ENCODE results near the gene USH1C. TPM values are rescaled to one million over a fixed set of nuclear protein-coding genes. Genes with fewer than 3 reads are reported as not detected.

Gene USH1C
- total and polyA plus RNA-seq, 2 of the 4 experiments (the other 2 are of a cell fraction) = not detected

GRCh38 chr11:17476317-17477083 is 67.7 kb downstream of the USH1C start, which contains the start of gene ABCC8:
ABCC8 (minus strand) TSS chr11:17476845; CDS start chr11:17476776, 69 bp downstream.
- TF ChIP-seq CEBPB (IDR thresholded peaks at IDR 0.05; ENCODE audit: low read depth, low read length) = no peak
- no peak for TF ChIP-seq CHD1 (IDR thresholded peaks at IDR 0.05; ENCODE audit: low read depth, low read length)
- no peak for TF ChIP-seq RFX5 (IDR thresholded peaks at IDR 0.05; ENCODE audit: low read depth, low read length)
- Histone ChIP-seq H3K56ac (ENCODE audit: extremely low read depth, insufficient read depth, low read length) (no peak within 1 kb of the TSS), H3K9ac (ENCODE audit: low read depth, low read length) (no peak within 1 kb of the TSS), H4K20me1 (ENCODE audit: insufficient read depth, low read length) (no peaks in the 10 kb centered on the region), H3K79me1 (ENCODE audit: low read depth in 1 of 2, low read length in 2 of 2) (no peaks in the 10 kb centered on the region), H2AK9ac (replicated peaks; ENCODE audit: low read depth, low read length, poor library complexity) (no peak within 1 kb of the TSS), H4K5ac (ENCODE audit: low read depth, low read length) (no peak within 1 kb of the TSS), H3K14ac (replicated peaks; ENCODE audit: low read depth, low read length) (no peak within 1 kb of the TSS), H2BK15ac (ENCODE audit: low read depth, low read length) (no peak within 1 kb of the TSS), H3K27me3 (ENCODE audit: control insufficient read depth, insufficient read depth, low read length) (peaks cover 38% of the 10 kb centered on the region), H3K4ac (ENCODE audit: low read depth, low read length) (no peak within 1 kb of the TSS), H3K4me3 (ENCODE audit: insufficient read depth, low read depth, low read length) (no peak within 1 kb of the TSS), H3K23ac (ENCODE audit: low read depth, low read length) (no peak within 1 kb of the TSS), H3K27ac (ENCODE audit: insufficient read depth, low read length) (no peak within 1 kb of the TSS), H2AK5ac (ENCODE audit: low read depth, low read length) (no peak within 1 kb of the TSS), H3K36me3 (ENCODE audit: control insufficient read depth, insufficient read depth, low read length) (no peaks in the 10 kb centered on the region), H3K9me3 (ENCODE audit: control insufficient read depth, insufficient read depth, low read length) (no peaks in the 10 kb centered on the region), H4K8ac (ENCODE audit: low read depth in 2 of 2, low read length in 2 of 2) (no peak within 1 kb of the TSS), H2AFZ (replicated peaks; ENCODE audit: low read length, poor library complexity) (no peak within 1 kb of the TSS), H3K4me1 (ENCODE audit: control insufficient read depth, insufficient read depth, low read length) (no peaks in the 10 kb centered on the region), H2BK120ac (ENCODE audit: low read depth, low read length) (no peak within 1 kb of the TSS), H2BK5ac (ENCODE audit: low read depth, low read length, poor library complexity, severe bottlenecking) (no peak within 1 kb of the TSS), H2BK20ac (ENCODE audit: low read depth, low read length) (no peak within 1 kb of the TSS), H3K4me2 (ENCODE audit: low read depth, low read length) (no peak within 1 kb of the TSS), H4K91ac (ENCODE audit: insufficient read depth, low read depth, low read length) (no peak within 1 kb of the TSS), H3K18ac (ENCODE audit: low read depth, low read length) (no peak within 1 kb of the TSS), H3K9me1 (ENCODE audit: insufficient read depth, low read length) (no peaks in the 10 kb centered on the region)
- ATAC-seq (ENCODE audit: low read depth) (no peak), DNase-seq (no peak)
- no TSS peak for BruUV-seq (replicated peaks)
- in situ Hi-C loops (cut with MboI; ENCODE audit: low sequenced_read_pairs) = no loop called here
- ChIA-PET CTCF (no interaction called here), POLR2A (ENCODE audit: unreplicated experiment) (no interaction called here)
- dilution Hi-C loops (cut with HindIII; ENCODE audit: low sequenced_read_pairs, unreplicated experiment) = no loop called here
- intact Hi-C loops (cut with micrococcal nuclease) = no loop called here
- 0% methylated on average over 3 of the region's 80 CpGs; no CpG with 5 or more reads in 1 of the 2 experiments for WGBS, 2 experiments (ENCODE audit: extremely low coverage in 2 of 2, insufficient read length in 1 of 2)

Data from IMR-90 (cell line).